Neural progenitor cell (in vitro differentiated cells): ENCODE measurements around the gene LPA. TPM values are rescaled to one million over a fixed set of nuclear protein-coding genes. Genes with fewer than 3 reads are reported as not detected.
"Not testable (repeated sequence)": the region's sequence is repeated elsewhere in the genome, so short reads cannot be mapped to it uniquely, and the experiment has no call there.

Experiments
- DNase-seq: peaks from one replicate; pipeline ENCODE4 v3.0.0-alpha.2; 2016; ENCODE audit warnings: low spot score
- H2AFZ ChIP-seq: fragments of 200-600 bp; sonication (generic); replicated peaks from 2 replicates; pipeline ENCODE4 v1.6.1; 2016; ENCODE audit warnings: antibody characterized with exemption
- H3F3A ChIP-seq: fragments of 200-600 bp; sonication (generic); 2 replicates; pipeline ENCODE4 v1.6.1; 2016; ENCODE audit warnings: antibody characterized with exemption, low read depth
- H3K27ac ChIP-seq: fragments of 200-600 bp; sonication (generic); 2 replicates; pipeline ENCODE4 v1.5.1; 2016; ENCODE audit warnings: mild to moderate bottlenecking
- H3K27me3 ChIP-seq: fragments of 200-600 bp; sonication (generic); 2 replicates; pipeline ENCODE4 v1.6.1; 2016; ENCODE audit warnings: mild to moderate bottlenecking, moderate library complexity
- H3K36me3 ChIP-seq: fragments of 200-600 bp; sonication (generic); 2 replicates; pipeline ENCODE4 v1.5.1; 2016
- H3K4me1 ChIP-seq: fragments of 200-600 bp; sonication (generic); 2 replicates; pipeline ENCODE4 v1.6.1; 2016; ENCODE audit warnings: mixed run types
- H3K4me2 ChIP-seq: fragments of 200-600 bp; sonication (generic); 2 replicates; pipeline ENCODE4 v1.6.1; 2016
- H3K4me3 ChIP-seq: fragments of 200-600 bp; sonication (generic); 2 replicates; pipeline ENCODE4 v1.5.1; 2016
- H3K79me2 ChIP-seq: fragments of 200-600 bp; sonication (generic); 2 replicates; pipeline ENCODE4 v1.6.1; 2016; ENCODE audit warnings: low read depth
- H3K9ac ChIP-seq: fragments of 200-600 bp; sonication (generic); 2 replicates; pipeline ENCODE4 v1.6.1; 2016
- H3K9me3 ChIP-seq: fragments of 200-600 bp; sonication (generic); 2 replicates; pipeline ENCODE4 v1.5.1; 2016; ENCODE audit warnings: low read depth
- H4K20me1 ChIP-seq: fragments of 200-600 bp; sonication (generic); 2 replicates; pipeline ENCODE4 v1.6.1; 2016; ENCODE audit warnings: low read depth
- H3K27ac Mint-ChIP-seq: 3 replicates; pipeline ENCODE4 v1.8.0; 2021; ENCODE audit warnings: mixed read lengths
- H3K27me3 Mint-ChIP-seq: 2 replicates; pipeline ENCODE4 v1.8.0; 2022; ENCODE audit warnings: low read depth, mild to moderate bottlenecking, inconsistent platforms, moderate library complexity, mixed read lengths; ENCODE audit not compliant: insufficient read depth
- H3K36me3 Mint-ChIP-seq: 3 replicates; pipeline ENCODE4 v1.8.0; 2021; ENCODE audit warnings: mixed read lengths
- H3K4me1 Mint-ChIP-seq: 3 replicates; pipeline ENCODE4 v1.8.0; 2021; ENCODE audit warnings: mixed read lengths
- H3K4me3 Mint-ChIP-seq: 3 replicates; pipeline ENCODE4 v1.8.0; 2021; ENCODE audit warnings: mild to moderate bottlenecking, moderate library complexity, mixed read lengths
- H3K9me3 Mint-ChIP-seq: 3 replicates; pipeline ENCODE4 v1.8.0; 2020; ENCODE audit warnings: mixed read lengths
- CTCF ChIP-seq: fragments of 200-600 bp; sonication (generic); IDR thresholded peaks from 2 replicates; pipeline ENCODE4 v1.5.1; 2017; ENCODE audit warnings: antibody characterized with exemption, mild to moderate bottlenecking
- EZH2 ChIP-seq: fragments of 200-600 bp; sonication (generic); IDR thresholded peaks from 2 replicates; pipeline ENCODE4 v1.6.1; 2017; ENCODE audit warnings: antibody characterized with exemption, mild to moderate bottlenecking, moderate library complexity
- EZH2phosphoT487 ChIP-seq: fragments of 200-600 bp; sonication (generic); IDR thresholded peaks from 2 replicates; pipeline ENCODE4 v1.6.1; 2017; ENCODE audit warnings: antibody characterized with exemption
- total RNA-seq: library from RNA; depleted of rRNA; stranded (reverse); fragments of >200 nt; gene quantifications from 2 replicates; pipeline ENCODE4 v1.2.3, GENCODE V29; 2015; ENCODE audit warnings: low replicate concordance

The LPA gene
- total RNA-seq, 1 donor from 2014 or later = not detected

- Histone ChIP-seq H4K20me1 (no peaks in the 10 kb centered on the region), H3K27ac (no peak overlapping the region), H3K9ac (no peak overlapping the region), H3K36me3 (no peaks in the 10 kb centered on the region), H2AFZ (no peak overlapping the region), H3F3A (no peaks in the 10 kb centered on the region), H3K4me3 (no peak overlapping the region), H3K27me3 (no peaks in the 10 kb centered on the region), H3K4me1 (no peaks in the 10 kb centered on the region), H3K79me2 (no peaks in the 10 kb centered on the region), H3K4me2 (no peak overlapping the region), H3K9me3 (peaks cover 22% of the 10 kb centered on the region)
- no peak overlapping the region for H3K27ac Mint-ChIP-seq
- no peaks in the 10 kb centered on the region for H3K4me1 Mint-ChIP-seq
- DNase-seq = no peak
- no peak overlapping the region for H3K4me3 Mint-ChIP-seq
- H3K9me3 Mint-ChIP-seq = peaks cover 2% of the 10 kb centered on the region
- no peaks in the 10 kb centered on the region for H3K36me3 Mint-ChIP-seq
- TF ChIP-seq CTCF (no peak), EZH2 (no peak), EZH2phosphoT487 (no peak)
- peaks cover 2% of the 10 kb centered on the region for H3K27me3 Mint-ChIP-seq
These were observed 80.3 kb downstream of the LPA start for GRCh38 chr6:160583794-160584193.

GRCh38 chr6:160581406-160581805, 82.7 kb downstream of the LPA start:
- no peak overlapping the region for H3K9ac ChIP-seq
- H3K4me2 ChIP-seq = no peak overlapping the region
- Mint-ChIP-seq H3K4me3 (no peak overlapping the region), H3K4me1 (no peaks in the 10 kb centered on the region), H3K27ac (no peak overlapping the region), H3K27me3 (peaks cover 2% of the 10 kb centered on the region), H3K9me3 (peaks cover 2% of the 10 kb centered on the region), H3K36me3 (no peaks in the 10 kb centered on the region)
- no peak for DNase-seq
- no peaks in the 10 kb centered on the region for H3K36me3 ChIP-seq
- no peak for TF ChIP-seq EZH2phosphoT487
- TF ChIP-seq CTCF = no peak
- TF ChIP-seq EZH2 = no peak
- peaks cover 22% of the 10 kb centered on the region for H3K9me3 ChIP-seq
- no peak overlapping the region for H2AFZ ChIP-seq
- no peaks in the 10 kb centered on the region for H3K27me3 ChIP-seq
- no peaks in the 10 kb centered on the region for H3K4me1 ChIP-seq
- no peaks in the 10 kb centered on the region for H4K20me1 ChIP-seq
- no peaks in the 10 kb centered on the region for H3F3A ChIP-seq
- no peak overlapping the region for H3K27ac ChIP-seq
- H3K4me3 ChIP-seq = no peak overlapping the region
- no peaks in the 10 kb centered on the region for H3K79me2 ChIP-seq

- not testable (repeated sequence) for H3K36me3 Mint-ChIP-seq, H3K4me1 Mint-ChIP-seq, H3K4me3 ChIP-seq, H3K4me2 ChIP-seq, H3K4me3 Mint-ChIP-seq, H3K27me3 ChIP-seq, DNase-seq, H3K27ac ChIP-seq, H3F3A ChIP-seq, H3K27ac Mint-ChIP-seq, H4K20me1 ChIP-seq, H3K36me3 ChIP-seq, H3K79me2 ChIP-seq, H3K9ac ChIP-seq, H3K27me3 Mint-ChIP-seq, H3K9me3 Mint-ChIP-seq, H3K4me1 ChIP-seq, H2AFZ ChIP-seq
- peaks cover 27% of the 10 kb centered on the region for H3K9me3 ChIP-seq
These were observed 85.6 kb downstream of the LPA start for GRCh38 chr6:160578515-160578914.

- peaks cover 5% of the 10 kb centered on the region for H3K9me3 ChIP-seq
- no peak for DNase-seq
These were observed 90.1 kb downstream of the LPA start for GRCh38 chr6:160573943-160574342.

GRCh38 chr6:160571201-160571600, 92.9 kb downstream of the LPA start:
- H3K9me3 ChIP-seq, DNase-seq, H3K4me3 Mint-ChIP-seq, H3F3A ChIP-seq, H3K4me3 ChIP-seq, H3K4me1 ChIP-seq, H3K9me3 Mint-ChIP-seq, H3K9ac ChIP-seq, H3K4me2 ChIP-seq, H3K36me3 Mint-ChIP-seq, H4K20me1 ChIP-seq, H3K36me3 ChIP-seq, H3K79me2 ChIP-seq, H3K27ac ChIP-seq, H3K27ac Mint-ChIP-seq, H3K27me3 ChIP-seq, H3K4me1 Mint-ChIP-seq, H3K27me3 Mint-ChIP-seq, H2AFZ ChIP-seq: not testable (repeated sequence)

More at GRCh38 chr6:160573943-160574342, 90.1 kb downstream of the LPA start:
- Histone ChIP-seq H3K9ac (no peak overlapping the region), H3K4me1 (no peaks in the 10 kb centered on the region), H3F3A (no peaks in the 10 kb centered on the region), H3K36me3 (no peaks in the 10 kb centered on the region), H2AFZ (no peak overlapping the region), H3K27ac (no peak overlapping the region), H4K20me1 (no peaks in the 10 kb centered on the region), H3K27me3 (no peaks in the 10 kb centered on the region), H3K4me2 (no peak overlapping the region), H3K79me2 (no peaks in the 10 kb centered on the region), H3K4me3 (no peak overlapping the region)
- no peak for TF ChIP-seq EZH2
- TF ChIP-seq EZH2phosphoT487 = no peak
- H3K36me3 Mint-ChIP-seq = no peaks in the 10 kb centered on the region
- H3K9me3 Mint-ChIP-seq = peaks cover 3% of the 10 kb centered on the region
- H3K4me3 Mint-ChIP-seq = no peak overlapping the region
- no peak overlapping the region for H3K27ac Mint-ChIP-seq
- H3K4me1 Mint-ChIP-seq = no peaks in the 10 kb centered on the region
- peaks cover 5% of the 10 kb centered on the region for H3K27me3 Mint-ChIP-seq
